Lower lobe of right lung (tissue), 2 donors: Measurements from ENCODE around the gene SQOR. TPM values are rescaled to one million over a fixed set of nuclear protein-coding genes. Genes with fewer than 3 reads are reported as not detected.
A peak's percentile ranks its signal among the peaks of the same experiment; 100 is the strongest.

ENCODE experiments used
- ATAC-seq, 2 donors: fragments of 200-7000 bp; cut with Tn5 transposase; one replicate each; pipeline ENCODE4 v1.9.1; 2020 to 2022; ENCODE audit warnings: mild to moderate bottlenecking in 2 of 2, moderate library complexity in 2 of 2
- DNase-seq: peaks from one replicate; pipeline ENCODE4 v3.0.0-alpha.2; 2020
- H3K27ac ChIP-seq: fragments of 200-600 bp; one replicate; pipeline ENCODE4 v1.8.0; 2022
- H3K27me3 ChIP-seq: fragments of 200-600 bp; one replicate; pipeline ENCODE4 v1.8.0; 2022; ENCODE audit warnings: low read depth
- H3K36me3 ChIP-seq: fragments of 200-600 bp; one replicate; pipeline ENCODE4 v1.8.0; 2022; ENCODE audit warnings: mild to moderate bottlenecking
- H3K4me1 ChIP-seq: fragments of 200-600 bp; one replicate; pipeline ENCODE4 v1.8.0; 2022
- H3K4me3 ChIP-seq: fragments of 200-600 bp; one replicate; pipeline ENCODE4 v1.8.0; 2022; ENCODE audit warnings: mild to moderate bottlenecking
- H3K9me3 ChIP-seq: fragments of 200-600 bp; one replicate; pipeline ENCODE4 v1.8.0; 2022
- CTCF ChIP-seq: fragments of 200-600 bp; IDR thresholded peaks from one replicate; pipeline ENCODE4 v1.8.0; 2022; ENCODE audit warnings: antibody characterized with exemption, mild to moderate bottlenecking
- intact Hi-C: fragments of 100-400 bp; cut with DNase I; formaldehyde crosslinking; loops from one replicate; pipeline ENCODE4 v1.11.0; 2022
- total RNA-seq: library from RNA; stranded (reverse); fragmentation: NEBNext Ultra II Directional; extraction: Animal tissue kit (Norgen Biotek cat#: 25700); gene quantifications from one replicate; pipeline ENCODE4 v1.2.1, GENCODE V29; 2021
- donor health status: DM: no; HTN: yes; CAD: no; lungs with severe emphysema.

SQOR gene
- total RNA-seq, 1 donor from 2014 or later = 97.1 TPM

- H3K27me3 ChIP-seq = no peaks in the 10 kb centered on the region
- H3K4me3 ChIP-seq = peak overlapping the region; percentile 88
- H3K27ac ChIP-seq = peak overlapping the region; percentile 99
- intact Hi-C loops = no loop called here
- DNase-seq (no peak), ATAC-seq (no peak)
- peaks cover 62% of the 10 kb centered on the region for H3K4me1 ChIP-seq
- TF ChIP-seq CTCF = no peak
- H3K36me3 ChIP-seq = peaks cover 8% of the 10 kb centered on the region
- no peaks in the 10 kb centered on the region for H3K9me3 ChIP-seq
These were observed 47.0 kb upstream of the SQOR start for GRCh38 chr15:45587863-45588170.

GRCh38 chr15:45588219-45588875, 46.5 kb upstream of the SQOR start:
- intact Hi-C loops = no loop called here
- no peak for DNase-seq
- Histone ChIP-seq H3K4me3 (peak overlapping the region; percentile 88), H3K9me3 (no peaks in the 10 kb centered on the region), H3K4me1 (peaks cover 63% of the 10 kb centered on the region), H3K36me3 (peaks cover 11% of the 10 kb centered on the region), H3K27ac (peak overlapping the region; percentile 99), H3K27me3 (no peaks in the 10 kb centered on the region)
- no peak for ATAC-seq
- TF ChIP-seq CTCF = no peak

GRCh38 chr15:45589256-45589655, 45.6 kb upstream of the SQOR start:
- H3K4me3 ChIP-seq = peak overlapping the region; percentile 88
- peaks cover 11% of the 10 kb centered on the region for H3K36me3 ChIP-seq
- intact Hi-C loops = no loop called here
- no peaks in the 10 kb centered on the region for H3K9me3 ChIP-seq
- DNase-seq = no peak
- no peak overlapping the region for H3K27ac ChIP-seq
- H3K4me1 ChIP-seq = peaks cover 63% of the 10 kb centered on the region
- no peak for ATAC-seq
- no peaks in the 10 kb centered on the region for H3K27me3 ChIP-seq
- TF ChIP-seq CTCF = no peak

GRCh38 chr15:45594319-45594718, 40.5 kb upstream of the SQOR start:
- intact Hi-C loops = no loop called here
- no peak overlapping the region for H3K27ac ChIP-seq
- peaks cover 35% of the 10 kb centered on the region for H3K36me3 ChIP-seq
- no peaks in the 10 kb centered on the region for H3K27me3 ChIP-seq
- DNase-seq (no peak), ATAC-seq (no peak)
- no peak overlapping the region for H3K4me3 ChIP-seq
- TF ChIP-seq CTCF = no peak
- peaks cover 35% of the 10 kb centered on the region for H3K4me1 ChIP-seq
- H3K9me3 ChIP-seq = no peaks in the 10 kb centered on the region

GRCh38 chr15:45594835-45595530, 39.8 kb upstream of the SQOR start:
- no peak overlapping the region for H3K4me3 ChIP-seq
- intact Hi-C loops = no loop called here
- TF ChIP-seq CTCF = no peak
- no peaks in the 10 kb centered on the region for H3K27me3 ChIP-seq
- H3K36me3 ChIP-seq = peaks cover 35% of the 10 kb centered on the region
- no peaks in the 10 kb centered on the region for H3K9me3 ChIP-seq
- H3K4me1 ChIP-seq = peaks cover 28% of the 10 kb centered on the region
- ATAC-seq = no peak
- no peak for DNase-seq
- H3K27ac ChIP-seq = no peak overlapping the region
